Measurements from ENCODE around the gene SUPT20H.

SUPT20H gene

DNA sequence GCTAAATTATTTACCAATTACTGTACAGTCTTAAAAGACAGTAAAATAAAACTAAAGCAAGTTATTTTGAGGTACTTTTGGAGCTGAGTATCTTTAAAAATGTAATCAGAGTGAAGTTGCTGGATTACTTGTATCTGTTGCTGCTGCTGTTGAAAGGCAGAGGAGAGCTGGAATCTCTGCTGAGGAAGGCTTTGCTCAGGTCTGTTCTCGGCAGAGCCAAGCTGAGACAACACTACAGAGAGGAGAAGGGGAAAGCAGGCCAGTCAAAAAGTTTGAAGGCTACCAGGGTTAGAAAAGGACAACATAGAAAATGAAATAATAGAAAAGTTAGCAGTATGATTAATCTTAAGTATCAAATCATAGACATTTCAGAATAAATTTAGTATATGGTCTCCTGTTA, 49.1 kb downstream of the SUPT20H start:
- no peak for ATAC-seq

GRCh38 chr13:37009692-37010091, 49.8 kb downstream of the SUPT20H start:
- ATAC-seq = no peak
- TF ChIP-seq, protein P1, sequence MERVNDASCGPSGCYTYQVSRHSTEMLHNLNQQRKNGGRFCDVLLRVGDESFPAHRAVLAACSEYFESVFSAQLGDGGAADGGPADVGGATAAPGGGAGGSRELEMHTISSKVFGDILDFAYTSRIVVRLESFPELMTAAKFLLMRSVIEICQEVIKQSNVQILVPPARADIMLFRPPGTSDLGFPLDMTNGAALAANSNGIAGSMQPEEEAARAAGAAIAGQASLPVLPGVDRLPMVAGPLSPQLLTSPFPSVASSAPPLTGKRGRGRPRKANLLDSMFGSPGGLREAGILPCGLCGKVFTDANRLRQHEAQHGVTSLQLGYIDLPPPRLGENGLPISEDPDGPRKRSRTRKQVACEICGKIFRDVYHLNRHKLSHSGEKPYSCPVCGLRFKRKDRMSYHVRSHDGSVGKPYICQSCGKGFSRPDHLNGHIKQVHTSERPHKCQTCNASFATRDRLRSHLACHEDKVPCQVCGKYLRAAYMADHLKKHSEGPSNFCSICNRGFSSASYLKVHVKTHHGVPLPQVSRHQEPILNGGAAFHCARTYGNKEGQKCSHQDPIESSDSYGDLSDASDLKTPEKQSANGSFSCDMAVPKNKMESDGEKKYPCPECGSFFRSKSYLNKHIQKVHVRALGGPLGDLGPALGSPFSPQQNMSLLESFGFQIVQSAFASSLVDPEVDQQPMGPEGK (CRISPR knock-in tag; IDR thresholded peaks at IDR 0.05; ENCODE audit: borderline replicate concordance) = no peak
- TF ChIP-seq SNAI2 (CRISPR knock-in tag; IDR thresholded peaks at IDR 0.05) = no peak
- TF ChIP-seq ZFP30 (CRISPR knock-in tag; IDR thresholded peaks at IDR 0.05) = no peak
- TF ChIP-seq ZNF70 (CRISPR knock-in tag; IDR thresholded peaks at IDR 0.05) = no peak
- TF ChIP-seq ESRRG (CRISPR knock-in tag; IDR thresholded peaks at IDR 0.05) = no peak
- TF ChIP-seq CSRNP3 (CRISPR knock-in tag; IDR thresholded peaks at IDR 0.05) = no peak
- TF ChIP-seq ZNF565 (CRISPR knock-in tag; conservative IDR thresholded peaks at IDR 0.05; ENCODE audit: low read depth) = no peak
- TF ChIP-seq ISL1 (CRISPR knock-in tag; IDR thresholded peaks at IDR 0.05) = no peak
- no peak for TF ChIP-seq TCF4 (CRISPR knock-in tag; IDR thresholded peaks at IDR 0.05; ENCODE audit: borderline replicate concordance)
- TF ChIP-seq PPARA (CRISPR knock-in tag; IDR thresholded peaks at IDR 0.05; ENCODE audit: borderline replicate concordance) = no peak
- TF ChIP-seq ZNF8 (CRISPR knock-in tag; IDR thresholded peaks at IDR 0.05) = no peak
- TF ChIP-seq ZC3H10 (CRISPR knock-in tag; IDR thresholded peaks at IDR 0.05) = no peak
- TF ChIP-seq, protein P2, sequence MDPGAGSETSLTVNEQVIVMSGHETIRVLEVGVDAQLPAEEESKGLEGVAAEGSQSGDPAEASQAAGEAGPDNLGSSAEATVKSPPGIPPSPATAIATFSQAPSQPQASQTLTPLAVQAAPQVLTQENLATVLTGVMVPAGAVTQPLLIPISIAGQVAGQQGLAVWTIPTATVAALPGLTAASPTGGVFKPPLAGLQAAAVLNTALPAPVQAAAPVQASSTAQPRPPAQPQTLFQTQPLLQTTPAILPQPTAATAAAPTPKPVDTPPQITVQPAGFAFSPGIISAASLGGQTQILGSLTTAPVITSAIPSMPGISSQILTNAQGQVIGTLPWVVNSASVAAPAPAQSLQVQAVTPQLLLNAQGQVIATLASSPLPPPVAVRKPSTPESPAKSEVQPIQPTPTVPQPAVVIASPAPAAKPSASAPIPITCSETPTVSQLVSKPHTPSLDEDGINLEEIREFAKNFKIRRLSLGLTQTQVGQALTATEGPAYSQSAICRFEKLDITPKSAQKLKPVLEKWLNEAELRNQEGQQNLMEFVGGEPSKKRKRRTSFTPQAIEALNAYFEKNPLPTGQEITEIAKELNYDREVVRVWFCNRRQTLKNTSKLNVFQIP (CRISPR knock-in tag; IDR thresholded peaks at IDR 0.05; ENCODE audit: borderline replicate concordance, low read depth) = no peak
- TF ChIP-seq RARB (CRISPR knock-in tag; IDR thresholded peaks at IDR 0.05) = no peak
- TF ChIP-seq OSR1 (CRISPR knock-in tag; IDR thresholded peaks at IDR 0.05) = no peak

More for the DNA sequence above, 49.1 kb downstream of the SUPT20H start:
- TF ChIP-seq ZNF70 (CRISPR knock-in tag; IDR thresholded peaks at IDR 0.05) (no peak), CSRNP3 (CRISPR knock-in tag; IDR thresholded peaks at IDR 0.05) (no peak), ARNTL (CRISPR knock-in tag; IDR thresholded peaks at IDR 0.05; ENCODE audit: borderline replicate concordance, low read depth) (no peak), ESRRG (CRISPR knock-in tag; IDR thresholded peaks at IDR 0.05) (no peak), TCF4 (CRISPR knock-in tag; IDR thresholded peaks at IDR 0.05; ENCODE audit: borderline replicate concordance) (no peak), ZFP3 (CRISPR knock-in tag; IDR thresholded peaks at IDR 0.05) (no peak), CSDC2 (CRISPR knock-in tag; IDR thresholded peaks at IDR 0.05) (no peak), PPARA (CRISPR knock-in tag; IDR thresholded peaks at IDR 0.05; ENCODE audit: borderline replicate concordance) (no peak), ISL1 (CRISPR knock-in tag; IDR thresholded peaks at IDR 0.05) (no peak), ZNF565 (CRISPR knock-in tag; conservative IDR thresholded peaks at IDR 0.05; ENCODE audit: low read depth) (no peak), TOX (CRISPR knock-in tag; IDR thresholded peaks at IDR 0.05; ENCODE audit: borderline replicate concordance) (no peak)
- TF ChIP-seq, protein P2 (CRISPR knock-in tag; IDR thresholded peaks at IDR 0.05; ENCODE audit: borderline replicate concordance, low read depth) = no peak
- TF ChIP-seq, protein P3, sequence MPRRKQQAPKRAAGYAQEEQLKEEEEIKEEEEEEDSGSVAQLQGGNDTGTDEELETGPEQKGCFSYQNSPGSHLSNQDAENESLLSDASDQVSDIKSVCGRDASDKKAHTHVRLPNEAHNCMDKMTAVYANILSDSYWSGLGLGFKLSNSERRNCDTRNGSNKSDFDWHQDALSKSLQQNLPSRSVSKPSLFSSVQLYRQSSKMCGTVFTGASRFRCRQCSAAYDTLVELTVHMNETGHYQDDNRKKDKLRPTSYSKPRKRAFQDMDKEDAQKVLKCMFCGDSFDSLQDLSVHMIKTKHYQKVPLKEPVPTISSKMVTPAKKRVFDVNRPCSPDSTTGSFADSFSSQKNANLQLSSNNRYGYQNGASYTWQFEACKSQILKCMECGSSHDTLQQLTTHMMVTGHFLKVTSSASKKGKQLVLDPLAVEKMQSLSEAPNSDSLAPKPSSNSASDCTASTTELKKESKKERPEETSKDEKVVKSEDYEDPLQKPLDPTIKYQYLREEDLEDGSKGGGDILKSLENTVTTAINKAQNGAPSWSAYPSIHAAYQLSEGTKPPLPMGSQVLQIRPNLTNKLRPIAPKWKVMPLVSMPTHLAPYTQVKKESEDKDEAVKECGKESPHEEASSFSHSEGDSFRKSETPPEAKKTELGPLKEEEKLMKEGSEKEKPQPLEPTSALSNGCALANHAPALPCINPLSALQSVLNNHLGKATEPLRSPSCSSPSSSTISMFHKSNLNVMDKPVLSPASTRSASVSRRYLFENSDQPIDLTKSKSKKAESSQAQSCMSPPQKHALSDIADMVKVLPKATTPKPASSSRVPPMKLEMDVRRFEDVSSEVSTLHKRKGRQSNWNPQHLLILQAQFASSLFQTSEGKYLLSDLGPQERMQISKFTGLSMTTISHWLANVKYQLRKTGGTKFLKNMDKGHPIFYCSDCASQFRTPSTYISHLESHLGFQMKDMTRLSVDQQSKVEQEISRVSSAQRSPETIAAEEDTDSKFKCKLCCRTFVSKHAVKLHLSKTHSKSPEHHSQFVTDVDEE (CRISPR knock-in tag; IDR thresholded peaks at IDR 0.05) = no peak
- TF ChIP-seq, protein P1 (CRISPR knock-in tag; IDR thresholded peaks at IDR 0.05; ENCODE audit: borderline replicate concordance) = no peak

All from SK-N-SH treated with all-trans-retinoic acid at 6 μM for 48 hours (cell line).